GM19035 (cell line): ENCODE data around the gene ZNF547.
"Not testable (repeated sequence)": the region's sequence is repeated elsewhere in the genome, so short reads cannot be mapped to it uniquely, and the experiment has no call there.

ENCODE experiments used
- ATAC-seq: cut with Tn5 transposase; IDR thresholded peaks from one replicate; pipeline ENCODE4 v1.9.1; 2021; ENCODE audit not compliant: unreplicated experiment

Gene ZNF547

GRCh38 chr19:57374179-57374578 lies 10.8 kb downstream of the ZNF547 start:
- ATAC-seq = no peak

- ATAC-seq = not testable (repeated sequence)
These were observed 11.3 kb downstream of the ZNF547 start for GRCh38 chr19:57374647-57375046.

- ATAC-seq = no peak
These were observed 12.8 kb downstream of the ZNF547 start for GRCh38 chr19:57376151-57376550.

GRCh38 chr19:57377498-57378146 lies 14.3 kb downstream of the ZNF547 start:
- no peak for ATAC-seq

GRCh38 chr19:57380923-57381322 lies 17.6 kb downstream of the ZNF547 start:
- no peak for ATAC-seq

GRCh38 chr19:57382806-57383488 lies 19.6 kb downstream of the ZNF547 start:
- ATAC-seq = no peak

- peak; percentile 2 for ATAC-seq
These were observed 25.9 kb downstream of the ZNF547 start for GRCh38 chr19:57389194-57389729.

GRCh38 chr19:57389730-57390598 lies 26.6 kb downstream of the ZNF547 start, which contains the start of gene ZNF548:
ZNF548 (plus strand) TSS chr19:57389854; CDS start chr19:57390100, 246 bp downstream.
- peak; percentile 98 for ATAC-seq

- ATAC-seq = no peak
These were observed 32.4 kb downstream of the ZNF547 start for GRCh38 chr19:57395710-57396109.

- no peak for ATAC-seq
These were observed 35.5 kb downstream of the ZNF547 start for GRCh38 chr19:57398868-57399267.

- ATAC-seq = no peak
These were observed 40.6 kb downstream of the ZNF547 start for GRCh38 chr19:57403737-57404563.

GRCh38 chr19:57406516-57407123 lies 43.3 kb downstream of the ZNF547 start:
- no peak for ATAC-seq

GRCh38 chr19:57410877-57411671 lies 47.7 kb downstream of the ZNF547 start, which contains the start of gene ZNF17:
ZNF17 (plus strand) TSS chr19:57411161; CDS start chr19:57413616, 2,455 bp downstream.
- peak; percentile 97 for ATAC-seq

GRCh38 chr19:57419439-57419838 lies 56.1 kb downstream of the ZNF547 start:
- no peak for ATAC-seq

- ATAC-seq = no peak
These were observed 57.7 kb downstream of the ZNF547 start for GRCh38 chr19:57421037-57421436.
